NCI-H1417 treated with DMSO at 0.1 percent for 48 hours (cell line): ENCODE data around the gene THRSP.
"Not testable (repeated sequence)": the region's sequence is repeated elsewhere in the genome, so short reads cannot be mapped to it uniquely, and the experiment has no call there.

Source experiments
- DNase-seq: peaks from one replicate; lab custom pipeline; 2025; lab: John Stamatoyannopoulos, UW

THRSP gene

GRCh38 chr11:78066471-78066870 lies 2.8 kb downstream of the THRSP start:
- no peak for DNase-seq

GRCh38 chr11:78067704-78068103 lies 4.0 kb downstream of the THRSP start:
- DNase-seq, result no peak

DNA sequence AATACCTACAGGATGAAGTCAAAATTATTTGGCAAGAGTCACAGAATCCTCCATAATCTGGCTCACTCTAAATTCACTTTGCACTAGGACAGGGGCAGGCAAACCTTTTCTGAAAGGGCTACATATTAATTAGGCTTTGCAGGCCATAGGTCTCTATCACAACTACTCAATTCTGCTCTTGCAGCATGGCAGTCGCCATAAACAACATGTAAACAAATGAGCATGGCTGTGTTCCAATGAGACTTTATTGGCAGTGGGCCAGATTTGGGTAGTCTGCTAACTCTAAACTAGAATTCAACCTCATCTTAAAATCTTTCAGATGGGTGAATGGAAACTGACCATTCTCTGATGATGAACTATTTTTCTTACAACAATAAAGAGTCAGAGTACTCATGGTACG lies 5.8 kb downstream of the THRSP start:
- no peak for DNase-seq

GRCh38 chr11:78070621-78071020 lies 7.0 kb downstream of the THRSP start:
- DNase-seq, result no peak

DNA sequence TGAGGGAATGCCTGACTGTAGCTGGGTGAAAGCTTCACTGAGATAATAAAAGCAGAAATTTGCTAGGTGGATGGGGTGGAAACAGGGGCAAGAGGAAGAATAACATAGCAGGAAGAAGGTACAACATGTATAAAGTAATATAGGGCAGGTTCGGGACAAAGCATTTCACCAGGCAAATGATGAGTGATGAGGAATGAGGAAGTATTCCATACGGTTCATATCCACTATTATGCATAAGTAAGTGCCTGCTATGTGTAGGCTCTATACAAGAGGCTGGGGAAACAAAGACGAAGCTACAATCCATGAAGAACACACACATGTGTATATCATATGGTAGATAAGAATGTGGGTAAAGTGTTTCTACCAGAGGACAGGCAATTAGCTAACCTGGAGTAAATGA lies 8.1 kb downstream of the THRSP start:
- DNase-seq, result no peak

- no peak for DNase-seq
Measured at GRCh38 chr11:78072455-78072854, 8.8 kb downstream of the THRSP start.

DNA sequence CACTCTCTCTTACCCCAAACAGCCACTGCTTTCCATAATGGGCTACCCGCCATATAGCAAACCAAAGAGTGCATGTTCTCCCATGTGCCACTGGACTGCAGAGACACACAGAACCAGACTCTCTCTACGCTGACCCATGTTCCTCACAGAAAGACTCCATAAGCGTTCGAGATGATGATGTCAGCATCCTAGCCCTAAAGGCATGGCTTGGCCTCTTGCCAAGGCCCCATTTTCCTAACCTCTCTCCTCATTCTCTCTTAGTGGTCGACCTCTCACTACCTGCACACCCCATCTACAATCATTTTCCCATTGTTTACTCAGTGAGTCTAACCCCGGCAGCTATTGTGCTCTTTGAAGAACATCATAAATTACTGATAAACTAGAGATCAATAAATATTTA lies 11.1 kb downstream of the THRSP start:
- peak; percentile 8 for DNase-seq

DNA sequence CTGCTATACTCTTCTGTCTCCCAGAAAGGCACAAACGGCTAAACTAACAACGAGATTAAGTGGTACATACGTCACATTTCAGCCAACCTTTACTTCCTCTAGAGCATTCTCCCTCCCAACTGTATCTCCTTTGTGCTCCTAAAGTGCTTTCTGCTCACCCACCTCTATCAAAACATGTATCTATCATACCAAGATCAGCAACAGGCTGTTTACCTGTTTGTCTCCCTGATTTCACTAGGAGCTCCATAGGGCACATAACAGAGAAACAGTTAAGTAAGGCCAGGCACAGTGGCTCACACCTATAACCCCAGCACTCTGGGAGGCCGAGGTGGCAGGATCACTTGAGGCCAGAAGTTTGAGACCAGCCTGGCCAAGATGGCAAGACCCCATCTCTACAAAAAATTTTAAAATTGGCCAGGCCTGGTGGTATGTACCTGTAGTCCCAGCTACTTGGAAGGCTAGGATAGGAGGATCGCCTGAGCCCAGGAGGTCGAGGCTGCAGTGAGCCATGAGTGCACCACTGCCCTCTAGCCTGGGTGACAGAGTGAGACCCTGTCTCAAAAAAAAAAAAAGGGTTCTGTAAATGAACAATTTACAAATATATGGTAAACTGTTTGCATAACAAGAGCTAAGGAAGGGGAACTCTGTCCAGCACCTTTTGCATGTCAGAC lies 13.2 kb downstream of the THRSP start:
- DNase-seq, result no peak

- DNase-seq, result not testable (repeated sequence)
Measured at GRCh38 chr11:78077592-78077991, 13.9 kb downstream of the THRSP start.

GRCh38 chr11:78078218-78079167 lies 14.8 kb downstream of the THRSP start:
- no peak for DNase-seq

DNA sequence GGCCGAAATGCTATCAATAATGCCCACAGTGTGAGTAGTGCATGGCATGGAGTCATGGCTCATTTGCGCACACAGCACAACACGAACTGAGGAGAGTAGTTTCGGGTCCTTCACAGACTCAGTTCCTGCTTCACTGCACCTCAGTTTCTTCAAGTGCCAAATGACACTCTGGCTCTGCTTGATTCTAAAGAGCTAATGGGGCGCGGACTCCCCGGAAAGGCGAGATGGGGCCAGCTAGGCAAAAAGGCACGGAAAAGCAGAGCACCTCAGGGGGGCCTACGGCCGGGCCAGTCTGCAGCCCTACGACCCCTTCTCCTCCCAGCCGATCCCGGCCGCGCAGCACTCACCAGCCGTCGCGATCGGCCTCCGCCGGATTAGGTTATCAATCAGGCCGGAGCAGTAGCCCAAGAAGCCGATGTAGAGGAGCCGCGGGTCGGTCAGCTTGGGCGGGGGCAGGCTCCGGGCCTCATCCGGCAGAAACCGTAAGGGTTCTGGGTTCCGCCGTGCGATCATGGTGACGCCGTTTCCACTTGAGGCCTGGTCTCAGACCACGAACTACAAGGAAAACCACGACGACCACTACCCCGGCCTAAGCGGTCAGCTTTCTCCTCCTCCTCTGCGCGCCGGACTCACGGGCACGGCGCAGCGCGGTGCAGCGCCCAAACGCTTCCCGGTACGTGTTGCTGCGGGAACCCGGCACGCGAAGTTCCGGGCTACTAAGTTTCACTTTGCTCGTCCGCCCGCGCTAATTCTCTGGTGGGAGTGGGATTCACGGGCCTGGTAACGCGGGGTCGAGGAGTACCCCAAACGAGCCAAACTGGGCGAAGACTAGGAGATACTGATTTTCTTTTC lies 15.8 kb downstream of the THRSP start, which contains the start of gene NDUFC2:
Gene NDUFC2, minus strand, starts transcription at position 631 of the 852 bp plus-strand sequence. Its CDS starts 118 bp downstream, at position 513.
- DNase-seq, result peak; percentile 40

- no peak for DNase-seq
Measured at GRCh38 chr11:78080084-78080817, 16.6 kb downstream of the THRSP start.

GRCh38 chr11:78080818-78081495 lies 17.3 kb downstream of the THRSP start:
- no peak for DNase-seq

DNA sequence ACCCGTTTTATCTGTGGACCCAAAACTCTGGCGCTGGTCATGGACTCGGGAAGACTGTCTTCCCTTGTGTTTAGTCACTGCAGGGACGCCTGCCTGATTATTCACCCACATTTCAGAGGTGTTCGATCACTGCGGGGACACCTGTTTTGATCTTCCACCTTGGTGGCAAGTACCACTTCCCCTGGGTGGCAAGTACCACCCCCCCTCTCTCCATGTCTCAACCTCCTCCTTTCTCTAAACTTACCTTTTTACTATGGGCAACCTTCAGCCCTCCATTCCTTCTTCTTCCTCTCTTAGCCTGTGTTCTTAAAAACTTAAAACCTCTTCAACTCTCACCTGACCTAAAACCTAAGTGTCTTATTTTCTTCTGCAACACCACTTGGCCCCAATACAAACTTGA lies 17.9 kb downstream of the THRSP start:
- no peak for DNase-seq

- DNase-seq, result no peak
Measured at GRCh38 chr11:78082146-78082545, 18.5 kb downstream of the THRSP start.

- DNase-seq, result no peak
Measured at GRCh38 chr11:78083021-78083420, 19.4 kb downstream of the THRSP start.

GRCh38 chr11:78084506-78084905 lies 20.8 kb downstream of the THRSP start:
- DNase-seq, result not testable (repeated sequence)

DNA sequence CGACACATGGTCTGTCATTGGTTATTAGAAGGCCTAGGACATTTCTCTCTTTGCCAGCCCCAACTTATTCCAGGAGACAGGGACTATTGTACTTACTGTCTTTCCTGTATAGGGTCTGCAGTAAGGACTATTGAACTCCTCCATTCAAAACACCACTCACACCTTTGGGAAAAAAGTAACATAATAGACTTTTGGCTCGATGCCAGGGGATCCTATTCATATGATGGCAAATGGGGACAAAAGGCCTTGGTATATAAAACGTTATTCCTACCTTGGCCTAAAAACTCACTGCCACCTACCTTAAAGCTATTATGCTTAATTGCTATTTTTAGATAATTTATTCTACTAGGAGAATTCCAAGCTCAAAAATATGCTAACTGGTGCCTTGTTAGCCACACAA lies 22.3 kb downstream of the THRSP start:
- DNase-seq, result no peak

DNA sequence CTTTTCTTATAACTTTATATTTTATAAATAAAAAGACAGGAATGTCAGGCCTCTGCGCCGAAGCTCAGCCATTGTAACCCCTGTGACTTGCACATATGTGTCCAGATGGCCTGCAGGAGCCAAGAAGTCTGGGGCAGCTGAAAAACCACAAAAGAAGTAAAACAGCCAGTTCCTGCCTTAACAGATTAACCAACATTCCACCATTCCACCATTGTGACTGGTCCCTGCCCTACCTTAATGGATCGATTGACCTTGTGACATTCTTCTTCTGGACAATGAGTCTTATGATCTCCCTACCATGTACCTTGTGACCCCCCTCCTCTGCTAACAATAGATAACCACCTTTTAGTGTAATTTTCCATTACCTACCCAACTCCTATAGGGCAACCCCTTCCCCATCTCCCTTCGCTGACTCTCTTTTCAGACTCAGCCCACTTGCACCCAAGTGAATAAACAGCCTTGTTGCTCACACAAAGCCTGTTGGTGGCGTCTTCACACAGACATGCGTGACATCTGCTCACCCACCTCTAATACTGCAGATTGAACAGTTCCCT lies 22.9 kb downstream of the THRSP start:
- not testable (repeated sequence) for DNase-seq

GRCh38 chr11:78094250-78094649 lies 30.6 kb downstream of the THRSP start:
- no peak for DNase-seq
